Skeletal muscle satellite cell (primary cell): ENCODE measurements around the gene TNXB.
"Not testable (repeated sequence)": the region's sequence is repeated elsewhere in the genome, so short reads cannot be mapped to it uniquely, and the experiment has no call there.

Experiments
- H3K27me3 ChIP-seq: 2 replicates; pipeline ENCODE4 v1.7.0; 2013; ENCODE audit warnings: low read length; ENCODE audit not compliant: control insufficient read depth, insufficient read depth
- H3K36me3 ChIP-seq: 2 replicates; pipeline ENCODE4 v1.7.0; 2013; ENCODE audit warnings: mild to moderate bottlenecking, control low read depth, low read length; ENCODE audit not compliant: insufficient read depth
- H3K4me1 ChIP-seq: 2 replicates; pipeline ENCODE4 v1.7.0; 2013; ENCODE audit warnings: low read length; ENCODE audit not compliant: control insufficient read depth, insufficient read depth
- H3K4me2 ChIP-seq: 2 replicates; pipeline ENCODE4 v1.7.0; 2013; ENCODE audit warnings: mild to moderate bottlenecking, low read length
- H3K4me3 ChIP-seq: 2 replicates; pipeline ENCODE4 v1.7.0; 2013; ENCODE audit warnings: low read length
- H3K9ac ChIP-seq: 2 replicates; pipeline ENCODE4 v1.7.0; 2013; ENCODE audit warnings: mild to moderate bottlenecking, low read depth, low read length, moderate library complexity
- H3K9me3 ChIP-seq: replicated peaks from 2 replicates; pipeline ENCODE4 v1.7.0; 2013; ENCODE audit warnings: mild to moderate bottlenecking, control low read depth, low read length

The TNXB gene

GRCh38 chr6:32039321-32040274 is 69.5 kb downstream of the TNXB start:
- H3K9me3 ChIP-seq, H3K4me3 ChIP-seq, H3K4me2 ChIP-seq, H3K36me3 ChIP-seq, H3K4me1 ChIP-seq, H3K27me3 ChIP-seq, H3K9ac ChIP-seq: not testable (repeated sequence)

DNA sequence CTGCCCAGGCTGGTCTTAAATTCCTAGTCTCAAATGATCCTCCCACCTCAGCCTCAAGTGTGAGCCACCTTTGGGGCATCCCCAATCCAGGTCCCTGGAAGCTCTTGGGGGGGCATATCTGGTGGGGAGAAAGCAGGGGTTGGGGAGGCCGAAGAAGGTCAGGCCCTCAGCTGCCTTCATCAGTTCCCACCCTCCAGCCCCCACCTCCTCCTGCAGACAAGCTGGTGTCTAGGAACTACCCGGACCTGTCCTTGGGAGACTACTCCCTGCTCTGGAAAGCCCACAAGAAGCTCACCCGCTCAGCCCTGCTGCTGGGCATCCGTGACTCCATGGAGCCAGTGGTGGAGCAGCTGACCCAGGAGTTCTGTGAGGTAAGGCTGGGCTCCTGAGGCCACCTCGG is 70.3 kb downstream of the TNXB start:
- H3K27me3 ChIP-seq: not testable (repeated sequence)

GRCh38 chr6:32037598-32038524 is 71.3 kb downstream of the TNXB start, which contains the start of gene CYP21A2:
Gene CYP21A2 (plus strand): TSS chr6:32038415. CDS start chr6:32038423, 8 bp downstream.
- H3K36me3 ChIP-seq, H3K4me2 ChIP-seq, H3K4me1 ChIP-seq, H3K9ac ChIP-seq, H3K27me3 ChIP-seq, H3K4me3 ChIP-seq, H3K9me3 ChIP-seq: not testable (repeated sequence)

More for the DNA sequence above, 70.3 kb downstream of the TNXB start:
- H3K4me1 ChIP-seq, H3K4me3 ChIP-seq, H3K9me3 ChIP-seq, H3K4me2 ChIP-seq, H3K9ac ChIP-seq, H3K36me3 ChIP-seq: not testable (repeated sequence)

GRCh38 chr6:32037136-32037535 is 72.0 kb downstream of the TNXB start:
- H3K36me3 ChIP-seq, H3K4me2 ChIP-seq, H3K4me1 ChIP-seq, H3K9me3 ChIP-seq, H3K9ac ChIP-seq, H3K27me3 ChIP-seq, H3K4me3 ChIP-seq: not testable (repeated sequence)

DNA sequence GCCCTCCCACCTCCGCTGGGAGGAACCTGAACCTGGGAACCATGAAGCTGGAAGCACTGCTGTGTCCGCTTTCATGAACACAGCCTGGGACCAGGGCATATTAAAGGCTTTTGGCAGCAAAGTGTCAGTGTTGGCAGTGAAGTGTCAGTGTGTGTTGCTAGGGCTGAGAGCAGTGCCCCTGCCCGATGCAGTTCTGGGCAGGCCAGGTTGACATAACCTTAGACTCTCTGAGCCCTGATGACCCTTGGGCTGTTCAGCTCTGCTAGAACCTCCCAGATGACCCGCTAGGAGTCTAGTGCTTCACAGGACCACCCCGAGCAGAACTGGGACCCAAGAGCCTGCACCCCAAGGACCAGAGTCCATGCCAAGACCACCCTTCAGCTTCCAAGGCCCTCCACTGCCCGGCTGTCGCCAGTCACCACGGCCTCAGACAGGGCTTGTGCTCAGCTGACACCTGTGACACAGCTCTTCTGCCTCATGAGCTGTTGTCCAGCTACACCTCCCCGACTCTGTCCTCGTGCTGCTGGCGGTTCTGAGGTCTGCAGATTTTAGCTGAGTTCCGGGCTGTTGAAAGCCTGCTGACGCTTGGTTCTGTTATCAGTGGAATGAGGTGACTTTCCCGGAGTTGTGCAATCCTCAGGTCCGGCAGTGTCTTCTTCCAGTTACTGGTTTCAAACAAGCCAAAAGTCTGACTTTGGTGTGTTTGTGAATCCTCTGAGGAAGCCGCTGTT is 73.7 kb downstream of the TNXB start:
- not testable (repeated sequence) for H3K4me2 ChIP-seq, H3K4me1 ChIP-seq, H3K27me3 ChIP-seq, H3K9ac ChIP-seq, H3K4me3 ChIP-seq, H3K9me3 ChIP-seq, H3K36me3 ChIP-seq

DNA sequence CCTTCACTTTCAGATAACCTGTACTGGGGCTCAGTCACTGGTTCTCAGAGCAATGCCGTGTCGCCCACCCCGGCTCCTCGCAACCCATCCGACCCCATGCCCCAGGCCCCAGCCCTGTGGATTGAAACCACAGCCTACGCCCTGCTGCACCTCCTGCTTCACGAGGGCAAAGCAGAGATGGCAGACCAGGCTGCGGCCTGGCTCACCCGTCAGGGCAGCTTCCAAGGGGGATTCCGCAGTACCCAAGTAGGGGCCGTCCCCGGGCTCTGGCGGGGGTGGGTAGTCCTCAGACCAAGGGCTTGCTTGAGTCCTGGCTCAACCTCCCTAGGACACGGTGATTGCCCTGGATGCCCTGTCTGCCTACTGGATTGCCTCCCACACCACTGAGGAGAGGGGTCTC is 79.6 kb downstream of the TNXB start:
- H3K4me3 ChIP-seq, H3K9ac ChIP-seq, H3K4me2 ChIP-seq, H3K36me3 ChIP-seq, H3K4me1 ChIP-seq, H3K27me3 ChIP-seq, H3K9me3 ChIP-seq: not testable (repeated sequence)

DNA sequence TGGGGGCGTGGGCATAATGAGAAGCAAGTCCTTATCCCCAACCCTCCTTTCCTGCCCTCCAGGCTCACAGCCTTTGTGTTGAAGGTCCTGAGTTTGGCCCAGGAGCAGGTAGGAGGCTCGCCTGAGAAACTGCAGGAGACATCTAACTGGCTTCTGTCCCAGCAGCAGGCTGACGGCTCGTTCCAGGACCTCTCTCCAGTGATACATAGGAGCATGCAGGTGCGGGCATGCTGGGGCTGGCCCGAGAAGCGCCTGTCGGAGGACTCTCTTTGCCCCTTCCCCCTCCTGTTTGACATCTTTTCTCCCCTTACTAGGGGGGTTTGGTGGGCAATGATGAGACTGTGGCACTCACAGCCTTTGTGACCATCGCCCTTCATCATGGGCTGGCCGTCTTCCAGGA is 80.5 kb downstream of the TNXB start:
- H3K9ac ChIP-seq, H3K4me1 ChIP-seq: not testable (repeated sequence)

DNA sequence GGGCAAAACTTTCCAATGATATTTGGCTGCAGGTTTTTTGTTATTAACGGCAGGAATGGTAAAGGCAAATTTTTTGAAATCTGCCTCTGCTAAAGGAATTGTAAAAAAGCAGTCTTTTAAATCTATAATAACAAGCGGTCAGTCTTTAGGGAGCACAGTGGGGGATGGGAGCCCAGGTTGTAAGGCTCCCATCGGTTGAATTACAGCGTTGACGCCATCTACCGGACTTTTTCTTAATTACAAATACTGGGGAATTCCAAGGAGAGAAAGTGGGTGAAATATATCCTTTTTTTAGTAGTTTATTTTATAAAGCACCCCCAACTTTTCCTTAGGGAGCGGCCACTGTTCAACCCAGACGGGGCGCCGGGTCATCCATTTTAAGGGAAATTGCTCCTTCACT is 87.0 kb downstream of the TNXB start:
- not testable (repeated sequence) for H3K4me3 ChIP-seq, H3K9ac ChIP-seq, H3K27me3 ChIP-seq, H3K4me1 ChIP-seq, H3K4me2 ChIP-seq, H3K36me3 ChIP-seq, H3K9me3 ChIP-seq

More for the DNA sequence above, 80.5 kb downstream of the TNXB start:
- not testable (repeated sequence) for H3K4me2 ChIP-seq, H3K27me3 ChIP-seq, H3K9me3 ChIP-seq, H3K4me3 ChIP-seq, H3K36me3 ChIP-seq

- H3K4me3 ChIP-seq, H3K27me3 ChIP-seq, H3K36me3 ChIP-seq, H3K4me1 ChIP-seq, H3K9ac ChIP-seq, H3K9me3 ChIP-seq, H3K4me2 ChIP-seq: not testable (repeated sequence)
Measured at GRCh38 chr6:32014547-32014946, 94.6 kb downstream of the TNXB start, which contains the start of gene C4B. Gene C4B (plus strand): TSS chr6:32014795. CDS start chr6:32014846, 51 bp downstream.

DNA sequence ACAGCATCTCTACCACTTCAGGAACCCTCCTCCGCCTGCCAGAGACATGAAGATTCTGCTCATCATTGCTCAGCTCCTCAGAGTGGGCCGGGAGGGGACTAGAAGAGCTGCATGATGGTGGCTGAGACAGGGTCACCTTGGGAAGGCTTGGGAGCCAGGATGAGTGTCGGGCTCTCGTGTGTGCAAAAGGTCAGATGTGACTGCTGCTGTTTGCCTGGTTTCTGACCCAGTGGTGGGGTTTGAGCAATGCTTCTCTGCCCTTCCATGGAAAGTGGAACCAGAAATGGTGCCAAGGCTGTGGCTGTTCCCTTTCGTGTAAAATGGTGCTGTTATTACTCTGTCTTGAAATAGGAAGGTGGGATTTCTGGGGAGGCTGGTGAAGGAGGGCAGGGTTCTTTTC is 95.4 kb downstream of the TNXB start:
- H3K4me2 ChIP-seq, H3K36me3 ChIP-seq: not testable (repeated sequence)

GRCh38 chr6:32012941-32013617 is 96.1 kb downstream of the TNXB start:
- not testable (repeated sequence) for H3K4me2 ChIP-seq, H3K36me3 ChIP-seq, H3K27me3 ChIP-seq, H3K4me3 ChIP-seq, H3K9ac ChIP-seq, H3K4me1 ChIP-seq, H3K9me3 ChIP-seq

More for the DNA sequence above, 95.4 kb downstream of the TNXB start:
- not testable (repeated sequence) for H3K9ac ChIP-seq, H3K4me3 ChIP-seq, H3K27me3 ChIP-seq, H3K4me1 ChIP-seq, H3K9me3 ChIP-seq
